ENCODE results near the gene SMAD5. TPM values are rescaled to one million over a fixed set of nuclear protein-coding genes. Genes with fewer than 3 reads are reported as not detected.

The SMAD5 gene
- total RNA-seq, 1 experiment from 2014 or later, result 64.3 TPM

DNA sequence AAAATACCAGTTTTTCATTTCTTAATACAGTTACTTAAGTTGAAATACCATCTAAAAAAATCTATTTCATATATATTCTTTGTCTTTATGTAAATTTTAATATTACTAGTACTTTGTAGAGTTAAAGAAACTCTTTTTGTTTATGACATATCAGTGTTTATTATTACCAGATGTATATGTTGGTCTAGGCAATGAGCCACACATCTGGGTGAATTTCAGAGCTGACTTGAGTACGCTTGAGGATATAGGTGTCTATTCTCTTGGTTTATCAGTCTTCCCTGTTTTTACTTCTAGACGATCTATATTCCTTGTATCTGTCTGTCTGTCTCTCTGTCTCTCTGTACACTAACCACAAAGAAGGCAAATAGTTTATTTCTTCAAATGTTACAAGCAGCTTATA, 2.9 kb downstream of the SMAD5 start:
- Histone ChIP-seq H3K9me2 (ENCODE audit: insufficient read depth) (no peaks in the 10 kb centered on the region), H3K4me2 (ENCODE audit: low read length) (no peak overlapping the region), H3K36me3 (ENCODE audit: control insufficient read depth in 1 of 2, insufficient read depth in 2 of 2, low read length in 2 of 2) (no peaks in the 10 kb centered on the region), H3K27me3 (ENCODE audit: insufficient read depth, low read length) (no peaks in the 10 kb centered on the region), H2AFZ (ENCODE audit: low read depth, low read length, poor library complexity, severe bottlenecking) (no peak overlapping the region), H3K9me3 (ENCODE audit: control insufficient read depth in 1 of 2, insufficient read depth in 1 of 2, low read depth in 1 of 2, low read length in 2 of 2) (no peaks in the 10 kb centered on the region), H3K79me2 (ENCODE audit: insufficient read depth, low read length) (peaks cover 78% of the 10 kb centered on the region), H3K9ac (ENCODE audit: low read length) (no peak overlapping the region), H3K27ac (ENCODE audit: low read depth, low read length) (no peak overlapping the region), H3K4me1 (ENCODE audit: control insufficient read depth in 1 of 2, insufficient read depth in 2 of 2, low read length in 2 of 2) (peaks cover 6 to 15% of the 10 kb centered on the region in 2 experiments; a peak in 3 of 4 replicates), H3K4me3 (replicated peaks in 1 of 2; ENCODE audit: low read depth in 1 of 2, low read length in 2 of 2) (no peak overlapping the region), H4K20me1 (ENCODE audit: insufficient read depth) (peaks cover 26% of the 10 kb centered on the region; the same call in 1 of the 2 replicates)
- TF ChIP-seq, protein P1, sequence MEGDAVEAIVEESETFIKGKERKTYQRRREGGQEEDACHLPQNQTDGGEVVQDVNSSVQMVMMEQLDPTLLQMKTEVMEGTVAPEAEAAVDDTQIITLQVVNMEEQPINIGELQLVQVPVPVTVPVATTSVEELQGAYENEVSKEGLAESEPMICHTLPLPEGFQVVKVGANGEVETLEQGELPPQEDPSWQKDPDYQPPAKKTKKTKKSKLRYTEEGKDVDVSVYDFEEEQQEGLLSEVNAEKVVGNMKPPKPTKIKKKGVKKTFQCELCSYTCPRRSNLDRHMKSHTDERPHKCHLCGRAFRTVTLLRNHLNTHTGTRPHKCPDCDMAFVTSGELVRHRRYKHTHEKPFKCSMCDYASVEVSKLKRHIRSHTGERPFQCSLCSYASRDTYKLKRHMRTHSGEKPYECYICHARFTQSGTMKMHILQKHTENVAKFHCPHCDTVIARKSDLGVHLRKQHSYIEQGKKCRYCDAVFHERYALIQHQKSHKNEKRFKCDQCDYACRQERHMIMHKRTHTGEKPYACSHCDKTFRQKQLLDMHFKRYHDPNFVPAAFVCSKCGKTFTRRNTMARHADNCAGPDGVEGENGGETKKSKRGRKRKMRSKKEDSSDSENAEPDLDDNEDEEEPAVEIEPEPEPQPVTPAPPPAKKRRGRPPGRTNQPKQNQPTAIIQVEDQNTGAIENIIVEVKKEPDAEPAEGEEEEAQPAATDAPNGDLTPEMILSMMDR (IDR thresholded peaks at IDR 0.05 in 2 of 3, conservative IDR thresholded peaks at IDR 0.05 in 1 of 3; ENCODE audit: borderline replicate concordance in 1 of 3, insufficient read depth in 1 of 3, low read depth in 2 of 3, low read length in 2 of 3), result no peak
- TF ChIP-seq EGR1 (IDR thresholded peaks at IDR 0.05; ENCODE audit: low read depth), result no peak
- TF ChIP-seq, protein P2, sequence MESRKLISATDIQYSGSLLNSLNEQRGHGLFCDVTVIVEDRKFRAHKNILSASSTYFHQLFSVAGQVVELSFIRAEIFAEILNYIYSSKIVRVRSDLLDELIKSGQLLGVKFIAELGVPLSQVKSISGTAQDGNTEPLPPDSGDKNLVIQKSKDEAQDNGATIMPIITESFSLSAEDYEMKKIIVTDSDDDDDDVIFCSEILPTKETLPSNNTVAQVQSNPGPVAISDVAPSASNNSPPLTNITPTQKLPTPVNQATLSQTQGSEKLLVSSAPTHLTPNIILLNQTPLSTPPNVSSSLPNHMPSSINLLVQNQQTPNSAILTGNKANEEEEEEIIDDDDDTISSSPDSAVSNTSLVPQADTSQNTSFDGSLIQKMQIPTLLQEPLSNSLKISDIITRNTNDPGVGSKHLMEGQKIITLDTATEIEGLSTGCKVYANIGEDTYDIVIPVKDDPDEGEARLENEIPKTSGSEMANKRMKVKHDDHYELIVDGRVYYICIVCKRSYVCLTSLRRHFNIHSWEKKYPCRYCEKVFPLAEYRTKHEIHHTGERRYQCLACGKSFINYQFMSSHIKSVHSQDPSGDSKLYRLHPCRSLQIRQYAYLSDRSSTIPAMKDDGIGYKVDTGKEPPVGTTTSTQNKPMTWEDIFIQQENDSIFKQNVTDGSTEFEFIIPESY (IDR thresholded peaks at IDR 0.05; ENCODE audit: extremely low read depth, insufficient replicate concordance, low read length), result no peak
- TF ChIP-seq POLR2A (IDR thresholded peaks at IDR 0.05; ENCODE audit: borderline replicate concordance, extremely low read depth, insufficient read depth, insufficient read length), result no peak
- no peak for TF ChIP-seq FOSL1 (IDR thresholded peaks at IDR 0.05; ENCODE audit: low read depth)
- TF ChIP-seq ZNF274 (IDR thresholded peaks at IDR 0.05; ENCODE audit: low read depth, low read length), result no peak
- TF ChIP-seq SIN3A (IDR thresholded peaks at IDR 0.05; ENCODE audit: low read depth), result no peak
- TF ChIP-seq, protein P3, sequence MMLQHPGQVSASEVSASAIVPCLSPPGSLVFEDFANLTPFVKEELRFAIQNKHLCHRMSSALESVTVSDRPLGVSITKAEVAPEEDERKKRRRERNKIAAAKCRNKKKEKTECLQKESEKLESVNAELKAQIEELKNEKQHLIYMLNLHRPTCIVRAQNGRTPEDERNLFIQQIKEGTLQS (IDR thresholded peaks at IDR 0.05), result no peak
- no peak for TF ChIP-seq POLR2AphosphoS5 (IDR thresholded peaks at IDR 0.05; ENCODE audit: low read depth, low read length)
- DNase-seq (ENCODE audit: low read depth, low spot score) (no peak), ATAC-seq (no peak)
- CTCF ChIA-PET, result no interaction called here
- intact Hi-C loops (cut with micrococcal nuclease), result no loop called here
- RAD21 ChIA-PET (ENCODE audit: low non-redundant PET in 1 of 2, low total read pairs in 2 of 2, uncharacterized antibody in 2 of 2, unreplicated experiment in 2 of 2), result no interaction called here
- no TSS peak for BruUV-seq (replicated peaks)
- POLR2A ChIA-PET, result no interaction called here
